ENCODE results near the gene MRPL42. TPM values are rescaled to one million over a fixed set of nuclear protein-coding genes. Genes with fewer than 3 reads are reported as not detected.

Gene MRPL42
- polyA plus RNA-seq, 1 of the 3 experiments (the other 2 are of a cell fraction): 39.5 TPM

GRCh38 chr12:93507165-93507564, 39.9 kb downstream of the MRPL42 start:
- Histone ChIP-seq H3K4me2 (no peak overlapping the region), H4K20me1 (ENCODE audit: insufficient read depth) (no peaks in the 10 kb centered on the region), H3K9me2 (no peaks in the 10 kb centered on the region), H3K4me1 (ENCODE audit: control insufficient read depth in 1 of 2, insufficient read depth in 2 of 2, low read depth in 1 of 2, low read length in 1 of 2) (no peaks in the 10 kb centered on the region), H3F3A (replicated peaks; ENCODE audit: insufficient read depth) (peaks cover 8% of the 10 kb centered on the region), H3K36me3 (replicated peaks in 1 of 2; ENCODE audit: control insufficient read depth in 1 of 2, insufficient read depth in 2 of 2, low read length in 1 of 2) (peaks cover 15 to 31% of the 10 kb centered on the region in 2 experiments), H3K9ac (no peak overlapping the region), H3K4me3 (ENCODE audit: low read depth in 2 of 2, low read length in 1 of 2) (no peak overlapping the region), H3K27me3 (ENCODE audit: insufficient read depth) (no peaks in the 10 kb centered on the region), H3K27ac (ENCODE audit: low read depth in 2 of 2, low read length in 1 of 2) (no peak overlapping the region), H2AFZ (ENCODE audit: low read depth) (no peak overlapping the region), H3K79me2 (ENCODE audit: insufficient read depth) (no peaks in the 10 kb centered on the region), H3K9me3 (no peaks in the 10 kb centered on the region)
- CTCF ChIA-PET: interaction anchor here (1.5 to 3.7 kb wide), 2 partner anchors 18 to 595 kb away, joined by 5 to 26 read pairs; no protein-coding TSS in a partner anchor
- POLR2A ChIA-PET: no interaction called here
- no peak for TF ChIP-seq EP300 (IDR thresholded peaks at IDR 0.05; ENCODE audit: borderline replicate concordance in 1 of 2, low read depth in 1 of 2, low read length in 1 of 2)
- TF ChIP-seq NFIC (IDR thresholded peaks at IDR 0.05; ENCODE audit: borderline replicate concordance): no peak
- TF ChIP-seq SMC3 (IDR thresholded peaks at IDR 0.05; ENCODE audit: low read depth, low read length): no peak
- no peak for TF ChIP-seq FOSL2 (IDR thresholded peaks at IDR 0.05; ENCODE audit: borderline replicate concordance, low read depth)
- TF ChIP-seq RAD21 (IDR thresholded peaks at IDR 0.05; ENCODE audit: low read length): no peak
- no peak for TF ChIP-seq MAX (IDR thresholded peaks at IDR 0.05; ENCODE audit: low read depth)
- no peak for TF ChIP-seq RXRA (IDR thresholded peaks at IDR 0.05; ENCODE audit: borderline replicate concordance, low read depth)
- no peak for TF ChIP-seq ZBTB33 (IDR thresholded peaks at IDR 0.05; ENCODE audit: borderline replicate concordance, low read depth)
- TF ChIP-seq CHD2 (IDR thresholded peaks at IDR 0.05; ENCODE audit: low read length, partially characterized antibody): no peak
- no peak for TF ChIP-seq SIN3A (IDR thresholded peaks at IDR 0.05; ENCODE audit: borderline replicate concordance, low read depth, low read length)
- TF ChIP-seq GABPA (IDR thresholded peaks at IDR 0.05; ENCODE audit: low read depth): no peak
- no peak for TF ChIP-seq YY1 (IDR thresholded peaks at IDR 0.05; ENCODE audit: low read depth)
- no peak for TF ChIP-seq GATA2 (CRISPR knock-in tag; IDR thresholded peaks at IDR 0.05)
- no peak for TF ChIP-seq MEF2A (IDR thresholded peaks at IDR 0.05; ENCODE audit: borderline replicate concordance, low read depth)
- TF ChIP-seq ELF1 (IDR thresholded peaks at IDR 0.05): no peak
- no peak for TF ChIP-seq PBX3 (IDR thresholded peaks at IDR 0.05)
- no peak for TF ChIP-seq FOXJ3 (CRISPR knock-in tag; IDR thresholded peaks at IDR 0.05)
- TF ChIP-seq RCOR1 (IDR thresholded peaks at IDR 0.05; ENCODE audit: low read length): no peak
- TF ChIP-seq POLR2AphosphoS5 (IDR thresholded peaks at IDR 0.05; ENCODE audit: low read depth, low read length): no peak
- TF ChIP-seq FOXM1 (IDR thresholded peaks at IDR 0.05; ENCODE audit: low read depth): no peak
- DNase-seq: no peak

Measured in SK-N-SH (cell line).